HK-2 (cell line): ENCODE measurements around the gene MCM7.

ENCODE experiments used
- DNase-seq: peaks from one replicate; pipeline ENCODE4 v3.0.0-alpha.2; 2018; ENCODE audit not compliant: unreplicated experiment

MCM7 gene

DNA sequence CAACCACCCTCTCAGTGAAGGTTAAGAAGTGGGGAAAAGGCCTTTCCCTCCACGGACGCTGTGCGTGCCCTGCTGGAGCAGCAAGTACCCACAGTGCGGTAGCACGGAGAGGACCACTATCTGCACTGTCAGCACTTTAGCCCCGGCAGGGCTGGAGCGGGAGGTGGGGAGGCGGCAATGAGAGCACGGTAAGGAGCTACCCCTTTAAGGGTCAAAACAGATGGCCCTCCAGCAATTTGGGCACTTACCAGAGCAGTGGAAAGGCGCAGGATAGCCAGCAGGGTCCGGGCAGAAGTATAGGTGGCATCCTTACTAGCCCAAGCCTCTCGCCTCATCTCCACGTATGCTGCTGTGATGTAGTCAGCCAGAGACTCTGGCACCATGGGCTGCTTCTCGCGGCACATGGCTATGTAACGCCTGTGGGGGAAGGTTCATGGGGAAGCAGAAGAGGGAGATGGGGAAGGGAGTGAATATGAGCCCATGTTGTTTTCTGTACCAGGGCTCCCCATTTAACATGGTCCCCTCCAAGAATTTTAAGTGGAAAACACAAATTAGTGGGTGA is 7.2 kb downstream of the MCM7 start:
- no peak for DNase-seq

DNA sequence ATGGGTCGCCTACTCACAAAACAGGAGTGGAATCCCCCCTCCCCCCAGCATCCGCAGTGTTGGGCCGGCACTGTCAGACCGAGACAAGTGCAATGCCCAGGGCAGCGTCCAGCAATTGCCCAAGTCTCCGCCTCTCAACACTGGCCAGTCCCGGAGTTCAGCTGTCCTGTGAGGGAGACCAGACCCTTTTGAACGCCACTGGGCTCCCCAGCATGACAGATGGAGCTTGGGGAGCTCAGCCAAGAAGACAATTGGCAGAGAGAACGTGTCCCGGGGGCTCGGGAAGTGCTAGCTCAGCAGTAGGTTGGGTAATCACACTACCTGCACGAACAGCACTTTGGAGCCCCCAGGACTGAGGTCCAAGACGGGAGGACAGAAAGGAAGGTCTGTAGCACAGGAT is 7.7 kb downstream of the MCM7 start:
- DNase-seq = no peak

DNA sequence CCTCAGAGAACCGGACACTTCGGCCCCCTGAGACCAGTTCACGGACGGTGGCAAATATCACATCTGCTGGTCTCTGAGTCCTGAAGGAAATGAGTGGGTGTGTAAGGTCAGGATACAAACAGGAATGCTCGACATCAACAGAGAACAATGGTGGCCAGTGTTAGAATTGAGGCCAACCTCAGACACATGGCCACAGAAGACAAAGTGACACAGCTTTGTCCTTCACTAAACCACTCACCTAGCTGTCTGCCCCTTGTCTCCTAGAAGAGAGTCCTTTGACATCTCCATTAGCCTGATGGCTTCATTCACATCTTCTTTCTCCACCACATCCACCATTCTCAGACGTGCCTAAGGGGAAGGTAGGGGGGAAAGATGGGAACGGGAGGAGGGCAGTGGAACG is 8.1 kb downstream of the MCM7 start:
- no peak for DNase-seq

DNA sequence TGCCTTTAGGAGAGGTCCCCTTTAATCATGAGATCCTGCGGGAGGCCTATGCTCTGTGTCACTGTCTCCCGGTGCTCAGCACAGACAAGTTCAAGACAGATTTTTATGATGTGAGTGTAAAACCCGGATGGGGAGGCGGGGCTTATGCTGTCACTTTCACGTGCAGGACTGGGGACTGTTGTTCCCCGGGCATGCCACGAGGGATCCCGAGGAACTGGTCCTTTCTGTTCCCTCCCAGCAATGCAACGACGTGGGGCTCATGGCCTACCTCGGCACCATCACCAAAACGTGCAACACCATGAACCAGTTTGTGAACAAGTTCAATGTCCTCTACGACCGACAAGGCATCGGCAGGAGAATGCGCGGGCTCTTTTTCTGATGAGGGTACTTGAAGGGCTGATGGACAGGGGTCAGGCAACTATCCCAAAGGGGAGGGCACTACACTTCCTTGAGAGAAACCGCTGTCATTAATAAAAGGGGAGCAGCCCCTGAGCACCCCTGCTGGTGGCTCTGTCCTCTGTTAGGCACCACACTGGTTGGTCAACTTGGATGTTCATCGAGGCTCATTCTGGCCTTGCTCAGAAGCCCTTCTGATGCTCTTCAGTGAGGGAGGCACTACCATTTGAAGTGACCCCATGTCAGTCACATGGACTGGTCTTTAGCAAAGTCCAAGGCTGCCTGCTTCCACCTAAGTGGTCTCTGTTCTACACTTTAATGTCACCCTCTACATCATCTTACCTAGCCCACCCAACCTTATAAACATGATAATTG is 9.6 kb downstream of the MCM7 start:
- no peak for DNase-seq

DNA sequence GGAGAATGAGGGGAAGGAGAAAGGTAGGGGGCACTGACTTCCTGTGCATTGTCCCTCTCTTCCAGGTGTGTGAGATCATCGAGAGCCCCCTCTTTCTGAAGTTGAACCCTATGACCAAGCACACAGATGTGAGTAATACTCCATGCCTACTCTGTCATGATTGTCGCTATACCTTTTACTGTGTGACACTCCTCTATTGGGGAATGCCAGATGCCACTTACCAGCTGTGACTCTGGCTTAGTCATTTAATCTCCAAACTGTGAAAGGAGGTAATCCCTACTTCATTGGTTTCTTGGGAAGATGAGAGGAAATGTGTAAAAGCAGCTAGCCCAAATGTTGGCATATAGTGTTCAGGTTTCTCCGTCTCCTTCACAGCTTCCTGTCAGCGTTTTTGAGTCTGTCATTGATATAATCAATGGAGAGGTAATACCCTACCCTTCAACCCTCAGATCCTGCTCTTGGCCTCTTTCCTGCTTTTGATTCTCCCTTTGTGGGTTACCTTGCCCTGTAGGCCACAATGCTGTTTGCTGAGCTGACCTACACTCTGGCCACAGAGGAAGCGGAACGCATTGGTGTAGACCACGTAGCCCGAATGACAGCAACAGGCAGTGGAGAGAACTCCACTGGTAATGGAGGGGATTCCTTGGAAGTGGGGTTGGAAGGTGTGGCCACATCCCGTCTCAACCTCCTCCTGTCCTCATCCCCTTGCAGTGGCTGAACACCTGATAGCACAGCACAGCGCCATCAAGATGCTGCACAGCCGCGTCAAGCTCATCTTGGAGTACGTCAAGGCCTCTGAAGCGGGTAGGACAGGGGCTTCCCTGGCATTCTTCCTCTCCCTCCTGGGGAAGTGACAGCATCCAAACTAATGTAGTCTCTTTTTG is 10.4 kb downstream of the MCM7 start:
- no peak for DNase-seq

DNA sequence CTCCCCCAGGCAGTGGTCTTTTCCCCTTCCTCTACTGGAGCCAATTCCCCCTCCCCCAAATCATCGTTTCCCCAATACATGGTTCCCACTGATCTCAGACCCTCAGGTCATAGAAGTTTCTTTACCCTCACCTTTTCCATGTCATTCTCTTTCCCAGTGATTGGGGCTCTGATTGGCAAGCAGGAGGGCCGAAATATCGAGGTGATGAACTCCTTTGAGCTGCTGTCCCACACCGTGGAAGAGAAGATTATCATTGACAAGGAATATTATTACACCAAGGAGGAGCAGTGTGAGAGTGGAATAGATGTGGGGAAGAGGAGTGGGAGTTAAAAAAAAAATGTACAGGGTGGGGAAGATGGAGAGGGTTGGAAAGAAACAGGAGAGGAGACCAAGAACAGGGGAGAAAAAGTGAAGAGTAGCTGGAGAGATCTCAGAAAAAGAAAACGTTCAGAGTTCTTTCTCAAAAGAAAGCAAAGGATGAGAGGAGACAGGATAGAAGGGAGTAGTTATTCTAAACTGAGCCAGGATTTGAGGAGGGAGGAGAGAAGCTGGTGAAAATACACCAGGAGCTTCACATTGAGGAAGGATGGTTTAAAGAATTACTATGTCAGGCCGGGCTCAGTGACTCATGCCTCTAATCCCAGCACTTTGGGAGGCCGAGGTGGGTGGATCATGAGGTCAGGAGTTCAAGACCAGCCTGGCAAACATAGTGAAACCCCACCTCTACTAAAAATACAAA is 11.6 kb downstream of the MCM7 start:
- DNase-seq = no peak

DNA sequence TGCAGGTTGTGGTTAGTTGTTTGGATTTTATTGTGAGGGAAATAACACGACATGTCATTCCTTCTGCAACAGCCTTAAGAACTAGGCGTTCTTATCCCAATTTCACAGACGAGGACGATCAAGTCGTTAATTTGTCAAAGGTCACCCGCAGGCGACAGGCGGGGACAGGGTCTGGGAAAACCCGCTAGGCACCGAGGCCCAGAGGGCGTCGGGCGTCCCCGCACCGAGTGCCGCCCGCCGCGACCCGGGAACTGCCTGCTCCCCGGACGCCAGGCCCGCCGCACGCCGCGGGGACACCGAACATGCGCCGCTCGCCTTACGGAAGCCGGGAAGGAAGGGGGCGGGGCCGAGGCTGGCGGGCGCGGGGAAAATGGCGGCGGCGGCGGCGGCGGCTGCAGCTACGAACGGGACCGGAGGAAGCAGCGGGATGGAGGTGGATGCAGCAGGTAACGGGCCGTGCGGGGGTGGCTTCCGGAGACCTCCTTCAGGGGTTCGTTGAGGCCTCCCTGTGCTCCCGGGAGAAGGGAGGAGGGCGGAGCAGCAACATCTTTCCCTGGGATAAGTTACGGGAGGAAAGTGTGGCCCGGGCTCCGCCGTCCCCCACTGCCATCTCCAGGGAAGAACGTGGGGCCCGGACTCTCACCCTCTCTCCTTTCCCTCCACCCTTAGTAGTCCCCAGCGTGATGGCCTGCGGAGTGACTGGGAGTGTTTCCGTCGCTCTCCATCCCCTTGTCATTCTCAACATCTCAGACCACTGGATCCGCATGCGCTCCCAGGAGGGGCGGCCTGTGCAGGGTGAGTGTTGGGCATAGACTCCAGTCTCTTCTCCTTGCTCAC is 12.4 kb downstream of the MCM7 start, which contains the start of gene COPS6:
Gene COPS6 (plus strand): TSS at position 349 of the 837 bp plus-strand sequence. CDS start 22 bp downstream, at position 371.
- peak; percentile 74 for DNase-seq

DNA sequence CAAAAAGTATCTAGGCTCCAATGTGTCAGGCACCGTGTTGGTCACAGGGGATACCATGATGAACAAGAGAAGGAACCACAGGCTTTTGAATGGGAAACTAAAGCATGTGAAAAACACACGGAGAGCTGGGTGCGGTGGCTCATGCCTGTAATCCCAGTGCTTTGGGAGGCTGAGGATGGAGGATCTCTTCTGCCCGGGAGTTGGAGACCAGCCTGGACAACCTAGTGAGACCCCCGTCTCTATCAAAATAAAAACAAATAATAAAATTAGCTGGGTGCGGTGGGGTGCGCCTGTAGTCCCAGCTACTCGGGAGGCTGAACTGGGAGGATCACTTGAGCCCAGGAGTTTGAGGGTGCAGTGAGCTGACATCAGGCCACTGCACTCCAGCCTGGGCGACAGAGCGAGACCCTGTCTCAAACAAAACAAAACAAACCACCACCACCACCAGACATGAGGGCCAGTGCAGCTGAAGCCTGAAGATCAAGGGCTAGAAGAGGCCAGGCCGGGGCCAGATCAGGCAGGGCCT is 13.0 kb downstream of the MCM7 start:
- no peak for DNase-seq

DNA sequence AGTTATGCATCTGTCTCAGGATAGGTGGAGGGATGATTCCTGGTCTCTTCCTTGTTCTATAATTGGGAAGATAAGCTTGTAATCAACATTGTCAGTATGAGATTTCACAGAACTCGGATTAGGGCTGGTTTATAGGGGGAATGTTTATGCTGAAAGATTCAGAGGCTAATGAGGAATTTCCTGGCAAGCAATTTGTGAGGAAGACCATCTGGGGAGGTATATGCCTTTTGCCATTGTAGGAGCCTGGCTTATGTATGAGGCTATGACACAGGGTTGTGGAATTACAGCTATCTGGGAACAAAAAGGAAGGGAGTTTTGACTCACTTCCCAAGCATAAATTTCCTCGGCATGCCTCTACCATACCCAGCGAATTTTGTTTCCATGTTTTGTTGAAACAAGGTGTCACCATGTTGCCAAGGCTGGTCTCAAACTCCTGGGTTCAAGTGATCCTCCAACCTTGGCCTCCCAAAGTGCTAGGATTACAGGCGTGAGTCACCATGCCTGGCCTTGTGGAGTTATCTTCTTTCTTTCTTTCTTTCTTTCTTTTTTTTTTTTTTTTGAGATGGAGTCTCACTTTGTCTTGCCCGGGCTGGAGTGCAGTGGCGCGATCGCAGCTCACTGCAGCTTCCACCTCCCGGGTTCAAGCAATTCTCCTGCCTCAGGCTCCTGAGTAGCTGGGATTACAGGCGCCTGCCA is 14.0 kb downstream of the MCM7 start:
- no peak for DNase-seq

DNA sequence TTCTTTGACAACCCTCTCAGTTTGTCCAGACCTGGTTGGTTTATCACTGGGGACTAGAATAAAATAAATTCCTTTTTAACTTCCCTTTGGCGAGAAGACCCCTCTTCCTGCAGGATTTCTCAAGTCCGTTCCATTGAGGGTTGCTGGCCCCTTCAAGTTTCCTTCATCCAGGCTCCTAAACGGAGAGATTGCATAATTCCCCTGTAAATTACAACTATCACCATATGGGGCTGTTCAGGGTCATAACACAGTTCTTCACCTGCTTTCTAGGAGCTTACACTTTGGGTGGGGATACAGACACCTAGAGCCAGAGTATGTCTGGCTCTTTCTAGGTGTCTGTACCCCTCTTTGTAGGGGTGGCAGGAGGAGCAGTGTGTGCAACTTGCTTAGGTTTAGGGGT is 15.7 kb downstream of the MCM7 start:
- no peak for DNase-seq

DNA sequence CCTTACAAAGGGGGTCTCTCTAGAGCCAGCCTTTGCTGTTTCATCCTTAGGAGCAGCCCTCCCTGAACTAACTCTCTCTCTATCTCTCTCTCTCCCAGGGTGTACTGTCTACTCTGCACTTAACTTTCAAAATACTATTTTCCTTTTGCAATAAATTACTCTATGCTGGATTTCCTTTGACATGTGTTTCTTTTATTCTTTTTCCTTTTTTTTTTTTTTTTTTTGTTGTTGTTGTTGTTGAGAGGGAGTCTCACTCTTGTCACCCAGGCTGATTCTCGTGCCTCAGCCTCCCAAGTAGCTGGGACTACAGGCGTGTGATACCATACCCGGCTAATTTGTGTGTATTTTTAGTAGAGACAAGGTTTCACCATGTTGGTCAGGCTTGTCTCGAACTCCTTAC is 18.2 kb downstream of the MCM7 start:
- no peak for DNase-seq

DNA sequence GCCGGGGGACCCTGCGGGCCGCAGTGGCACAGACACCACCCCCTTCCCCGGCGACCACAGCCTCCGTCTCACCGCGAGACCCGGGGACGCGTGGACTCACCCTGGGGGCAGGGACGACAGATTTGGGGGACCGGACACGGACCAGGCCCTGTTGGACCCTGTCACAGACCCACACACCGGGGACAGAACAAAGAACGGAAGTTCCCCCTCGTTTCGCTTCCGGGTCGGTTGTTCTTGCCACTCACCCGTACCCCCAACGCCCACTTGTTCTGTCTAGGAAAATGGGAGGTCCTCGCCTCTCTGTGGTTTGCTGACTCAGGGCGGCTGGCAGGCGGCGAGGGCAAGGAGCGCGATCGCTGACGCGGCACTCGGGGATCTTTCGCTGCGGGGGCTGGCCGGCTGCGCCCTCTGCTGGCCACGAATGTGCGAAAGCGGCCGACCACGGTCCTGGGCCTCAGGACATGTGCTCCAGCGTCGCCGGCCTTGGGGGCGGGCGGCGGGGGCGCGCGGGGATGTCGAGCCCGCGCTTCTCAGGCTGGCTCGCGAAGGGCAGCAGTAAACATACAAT is 19.6 kb downstream of the MCM7 start, which contains the start of gene ZNF3:
Gene ZNF3 (minus strand): TSS at position 189 of the 568 bp plus-strand sequence. CDS start 4,366 bp downstream, outside the sequence.
- DNase-seq = peak; percentile 99

DNA sequence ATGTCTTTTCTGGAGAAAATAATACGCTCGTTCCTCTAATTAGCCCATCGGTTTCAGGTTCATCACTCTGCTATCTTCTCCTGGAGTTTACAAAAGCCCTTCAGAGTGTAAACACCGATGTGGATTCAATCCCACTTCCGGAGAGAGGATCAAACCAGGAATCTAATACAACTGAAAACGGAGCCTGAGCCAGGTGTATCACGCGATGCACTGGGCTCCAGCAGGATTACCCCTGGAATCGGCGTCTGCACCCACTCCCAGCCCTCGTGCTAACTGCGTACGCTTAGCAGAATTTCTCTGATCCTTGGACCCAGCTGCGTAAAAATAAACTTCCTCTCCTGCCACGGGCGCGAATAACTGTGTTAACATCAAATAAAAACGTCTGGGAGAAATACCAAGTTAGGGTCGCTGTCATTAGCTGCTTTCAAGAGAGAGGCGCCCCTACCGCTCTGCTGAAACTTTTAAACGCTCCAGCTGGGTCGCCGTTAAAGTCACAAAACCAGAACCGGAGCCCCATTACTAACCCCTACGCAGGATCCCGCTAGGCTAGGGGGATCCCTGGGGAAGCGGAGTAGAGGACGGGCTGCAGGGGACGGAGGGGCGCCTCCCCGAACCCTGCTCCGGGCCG is 20.2 kb downstream of the MCM7 start:
- DNase-seq = no peak

DNA sequence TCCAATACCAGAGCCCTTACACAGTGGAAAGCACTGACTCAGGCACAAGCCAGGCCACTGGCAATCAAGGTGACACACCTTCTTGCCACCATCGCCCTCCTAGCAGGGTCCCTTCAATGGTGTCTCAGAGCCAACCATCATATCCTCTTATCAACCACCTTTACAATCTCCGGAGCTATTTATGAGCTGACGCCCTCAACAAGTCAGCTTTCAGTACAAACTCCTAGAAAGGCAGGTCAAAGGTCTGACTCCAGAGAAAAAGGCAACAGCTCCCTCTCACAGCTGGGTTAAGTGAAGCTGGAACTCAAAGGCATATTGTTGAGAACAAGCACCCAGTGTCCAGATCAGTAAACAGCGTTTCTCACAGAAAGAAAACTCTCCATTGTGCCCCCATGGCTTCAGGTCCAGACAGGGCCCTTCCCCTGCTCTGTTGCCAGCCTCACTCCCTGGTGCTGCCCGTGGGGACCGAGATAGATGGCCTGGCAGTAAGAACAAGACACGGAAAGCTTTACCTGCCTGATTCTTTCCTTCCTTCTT is 22.1 kb downstream of the MCM7 start:
- DNase-seq = no peak

DNA sequence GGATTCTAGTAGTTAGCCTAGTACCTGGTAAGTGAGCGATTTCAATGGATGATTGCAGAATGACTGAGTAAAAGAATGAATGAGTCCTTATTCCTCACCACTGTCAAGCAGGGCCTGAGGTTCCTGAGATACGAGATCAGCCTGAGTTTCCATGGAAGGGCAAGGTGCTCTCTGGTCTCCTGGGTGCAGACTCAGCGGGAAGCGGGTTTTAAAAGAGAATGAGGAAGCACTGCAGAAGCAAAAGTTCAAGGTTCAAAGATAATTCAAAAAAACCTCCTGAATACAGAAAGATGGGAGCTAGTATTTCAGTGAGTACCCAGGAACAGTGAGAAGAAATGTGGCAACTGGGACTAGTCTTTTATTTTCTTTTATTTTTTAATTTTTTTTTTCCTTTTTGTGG is 24.0 kb downstream of the MCM7 start:
- DNase-seq = no peak

DNA sequence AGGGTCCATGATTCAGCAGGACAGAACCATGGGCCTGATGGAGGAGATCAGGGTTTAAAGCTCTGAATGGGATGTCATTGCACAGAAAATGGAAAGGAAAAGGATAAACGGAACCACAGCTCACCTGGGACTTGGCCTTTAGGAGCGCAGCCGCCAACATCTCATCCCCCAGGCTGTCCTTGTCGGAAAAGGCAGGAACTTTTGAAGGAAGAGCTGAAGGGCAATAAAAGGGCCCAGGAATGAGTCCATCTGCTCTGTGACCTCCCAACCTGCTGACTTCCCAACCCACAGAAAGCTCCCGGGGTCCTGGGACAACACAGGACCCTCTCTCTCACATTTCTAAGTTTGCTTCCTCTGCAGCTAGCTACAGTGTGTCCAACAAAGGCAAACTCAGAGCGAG is 25.8 kb downstream of the MCM7 start:
- DNase-seq = no peak

DNA sequence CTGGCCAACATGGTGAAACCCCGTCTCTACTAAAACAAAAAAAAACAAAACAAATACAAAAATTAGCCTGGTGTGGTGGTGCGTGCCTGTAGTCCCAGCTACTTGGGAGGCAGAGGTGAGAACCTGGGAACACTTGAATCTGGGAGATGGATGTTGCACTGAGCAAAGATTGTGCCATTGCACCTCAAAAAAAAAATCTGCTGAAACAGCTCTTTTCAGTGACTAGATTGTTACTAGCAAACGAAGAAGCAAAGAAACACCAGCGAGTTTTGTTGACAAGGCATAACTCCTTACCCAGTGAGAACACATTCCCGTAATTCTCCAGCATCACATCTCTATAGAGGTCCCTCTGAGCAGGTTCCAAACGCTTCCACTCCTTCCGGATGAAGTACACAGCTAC is 26.4 kb downstream of the MCM7 start:
- DNase-seq = no peak

DNA sequence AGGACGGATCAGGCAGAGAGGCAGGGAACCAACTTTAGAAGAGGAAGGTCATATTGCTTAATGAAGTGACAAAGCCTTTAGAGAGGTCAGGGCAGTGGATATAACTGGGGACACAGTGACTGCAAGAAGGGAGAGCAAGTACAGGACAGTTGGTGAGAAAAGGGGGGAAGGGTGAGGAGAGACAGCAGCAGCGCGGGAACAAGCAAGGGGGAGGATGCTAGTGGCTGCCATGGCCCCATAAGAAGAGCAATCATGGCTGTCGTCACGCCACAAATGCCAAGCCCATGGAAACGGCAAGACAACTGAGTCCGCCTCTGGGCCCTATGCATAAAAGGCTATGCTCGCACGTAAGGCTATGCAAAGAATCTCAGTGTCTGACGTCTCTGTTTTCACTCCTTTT is 28.7 kb downstream of the MCM7 start:
- no peak for DNase-seq
